ENCODE results near the gene TENM4.

Gene TENM4

GRCh38 chr11:78741741-78742140, 699.1 kb downstream of the TENM4 start (continued):
- TF ChIP-seq, protein P1, sequence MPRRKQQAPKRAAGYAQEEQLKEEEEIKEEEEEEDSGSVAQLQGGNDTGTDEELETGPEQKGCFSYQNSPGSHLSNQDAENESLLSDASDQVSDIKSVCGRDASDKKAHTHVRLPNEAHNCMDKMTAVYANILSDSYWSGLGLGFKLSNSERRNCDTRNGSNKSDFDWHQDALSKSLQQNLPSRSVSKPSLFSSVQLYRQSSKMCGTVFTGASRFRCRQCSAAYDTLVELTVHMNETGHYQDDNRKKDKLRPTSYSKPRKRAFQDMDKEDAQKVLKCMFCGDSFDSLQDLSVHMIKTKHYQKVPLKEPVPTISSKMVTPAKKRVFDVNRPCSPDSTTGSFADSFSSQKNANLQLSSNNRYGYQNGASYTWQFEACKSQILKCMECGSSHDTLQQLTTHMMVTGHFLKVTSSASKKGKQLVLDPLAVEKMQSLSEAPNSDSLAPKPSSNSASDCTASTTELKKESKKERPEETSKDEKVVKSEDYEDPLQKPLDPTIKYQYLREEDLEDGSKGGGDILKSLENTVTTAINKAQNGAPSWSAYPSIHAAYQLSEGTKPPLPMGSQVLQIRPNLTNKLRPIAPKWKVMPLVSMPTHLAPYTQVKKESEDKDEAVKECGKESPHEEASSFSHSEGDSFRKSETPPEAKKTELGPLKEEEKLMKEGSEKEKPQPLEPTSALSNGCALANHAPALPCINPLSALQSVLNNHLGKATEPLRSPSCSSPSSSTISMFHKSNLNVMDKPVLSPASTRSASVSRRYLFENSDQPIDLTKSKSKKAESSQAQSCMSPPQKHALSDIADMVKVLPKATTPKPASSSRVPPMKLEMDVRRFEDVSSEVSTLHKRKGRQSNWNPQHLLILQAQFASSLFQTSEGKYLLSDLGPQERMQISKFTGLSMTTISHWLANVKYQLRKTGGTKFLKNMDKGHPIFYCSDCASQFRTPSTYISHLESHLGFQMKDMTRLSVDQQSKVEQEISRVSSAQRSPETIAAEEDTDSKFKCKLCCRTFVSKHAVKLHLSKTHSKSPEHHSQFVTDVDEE (CRISPR knock-in tag; IDR thresholded peaks at IDR 0.05) = no peak
- TF ChIP-seq POU6F1 (CRISPR knock-in tag; IDR thresholded peaks at IDR 0.05; ENCODE audit: borderline replicate concordance, low read depth) = no peak
- no peak for TF ChIP-seq ESRRG (CRISPR knock-in tag; IDR thresholded peaks at IDR 0.05)
- TF ChIP-seq RARB (CRISPR knock-in tag; IDR thresholded peaks at IDR 0.05) = no peak
- no peak for TF ChIP-seq SNAI2 (CRISPR knock-in tag; IDR thresholded peaks at IDR 0.05)
- TF ChIP-seq PPARA (CRISPR knock-in tag; IDR thresholded peaks at IDR 0.05; ENCODE audit: borderline replicate concordance) = no peak
- TF ChIP-seq TOX (CRISPR knock-in tag; IDR thresholded peaks at IDR 0.05; ENCODE audit: borderline replicate concordance) = no peak

DNA sequence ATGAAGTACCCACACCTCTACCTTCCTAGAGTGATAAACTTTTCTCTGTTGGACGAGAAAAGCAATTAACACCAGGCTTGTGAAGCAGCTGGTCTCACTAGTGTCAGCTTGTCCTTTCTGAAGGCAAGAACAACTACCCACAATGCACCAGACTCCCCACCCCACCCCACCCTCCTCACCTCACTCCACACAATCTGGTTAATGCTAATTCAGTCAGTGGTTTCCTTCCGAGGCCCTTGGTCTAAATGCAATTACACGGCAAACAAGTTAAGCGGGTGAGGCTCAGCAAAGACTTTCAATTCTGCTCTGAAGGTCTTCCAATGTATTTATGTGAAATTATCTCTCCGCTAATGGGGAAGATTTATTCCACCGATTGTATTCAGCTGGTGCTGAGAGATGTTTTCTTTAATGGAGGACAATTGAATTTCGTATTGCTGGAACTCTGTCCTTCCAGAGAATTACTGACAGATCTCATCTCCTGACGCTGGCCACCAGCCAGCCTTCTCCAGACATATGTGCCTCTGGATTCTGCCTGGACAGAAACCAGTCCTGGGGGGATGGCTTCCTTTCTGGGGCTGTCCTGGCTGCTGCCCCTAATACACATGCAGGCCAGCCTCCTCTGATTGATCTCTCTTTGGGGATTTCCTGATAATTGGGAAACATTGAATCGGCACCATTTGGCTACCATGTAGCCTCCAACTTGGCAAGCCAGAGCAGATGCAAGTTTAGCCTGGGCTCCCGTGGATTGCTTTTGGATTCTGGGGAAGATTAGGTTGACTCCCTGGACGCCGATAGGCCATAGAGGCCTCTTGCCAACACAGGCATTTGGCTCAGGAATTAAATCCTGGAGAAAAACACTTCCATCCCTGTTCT, 700.4 kb downstream of the TENM4 start:
- TF ChIP-seq, protein P1 (CRISPR knock-in tag; IDR thresholded peaks at IDR 0.05) = peak; percentile 98
- TF ChIP-seq CSDC2 (CRISPR knock-in tag; IDR thresholded peaks at IDR 0.05) (no peak), ZFP3 (CRISPR knock-in tag; IDR thresholded peaks at IDR 0.05) (peak; percentile 57; the same call in 1 of the 2 replicates), TCF4 (CRISPR knock-in tag; IDR thresholded peaks at IDR 0.05; ENCODE audit: borderline replicate concordance) (peak; percentile 94), PPARA (CRISPR knock-in tag; IDR thresholded peaks at IDR 0.05; ENCODE audit: borderline replicate concordance) (peak; percentile 54; the same call in 1 of the 2 replicates), ZFP30 (CRISPR knock-in tag; IDR thresholded peaks at IDR 0.05) (peak; percentile 30; the same call in 1 of the 2 replicates), ISL1 (CRISPR knock-in tag; IDR thresholded peaks at IDR 0.05) (peak; percentile 89), PATZ1 (CRISPR knock-in tag; IDR thresholded peaks at IDR 0.05; ENCODE audit: borderline replicate concordance) (no peak), GLIS3 (CRISPR knock-in tag; IDR thresholded peaks at IDR 0.05) (no peak), OSR1 (CRISPR knock-in tag; IDR thresholded peaks at IDR 0.05) (no peak), ZNF70 (CRISPR knock-in tag; IDR thresholded peaks at IDR 0.05) (peak; percentile 44), POU6F1 (CRISPR knock-in tag; IDR thresholded peaks at IDR 0.05; ENCODE audit: borderline replicate concordance, low read depth) (no peak), ZNF565 (CRISPR knock-in tag; conservative IDR thresholded peaks at IDR 0.05; ENCODE audit: low read depth) (peak; percentile 71; the same call in 1 of the 2 replicates), TOX (CRISPR knock-in tag; IDR thresholded peaks at IDR 0.05; ENCODE audit: borderline replicate concordance) (no peak), ZC3H10 (CRISPR knock-in tag; IDR thresholded peaks at IDR 0.05) (no peak), SNAI2 (CRISPR knock-in tag; IDR thresholded peaks at IDR 0.05) (peak; percentile 83), RARB (CRISPR knock-in tag; IDR thresholded peaks at IDR 0.05) (no peak), ARNTL (CRISPR knock-in tag; IDR thresholded peaks at IDR 0.05; ENCODE audit: borderline replicate concordance, low read depth) (peak; percentile 19; the same call in 1 of the 2 replicates), ZNF8 (CRISPR knock-in tag; IDR thresholded peaks at IDR 0.05) (peak; percentile 51; the same call in 1 of the 2 replicates), BACH2 (CRISPR knock-in tag; IDR thresholded peaks at IDR 0.05; ENCODE audit: borderline replicate concordance) (no peak), ESRRG (CRISPR knock-in tag; IDR thresholded peaks at IDR 0.05) (0 out of 2 replicates have a peak, but pooled peaks have one; percentile 12)
- TF ChIP-seq, protein P2, sequence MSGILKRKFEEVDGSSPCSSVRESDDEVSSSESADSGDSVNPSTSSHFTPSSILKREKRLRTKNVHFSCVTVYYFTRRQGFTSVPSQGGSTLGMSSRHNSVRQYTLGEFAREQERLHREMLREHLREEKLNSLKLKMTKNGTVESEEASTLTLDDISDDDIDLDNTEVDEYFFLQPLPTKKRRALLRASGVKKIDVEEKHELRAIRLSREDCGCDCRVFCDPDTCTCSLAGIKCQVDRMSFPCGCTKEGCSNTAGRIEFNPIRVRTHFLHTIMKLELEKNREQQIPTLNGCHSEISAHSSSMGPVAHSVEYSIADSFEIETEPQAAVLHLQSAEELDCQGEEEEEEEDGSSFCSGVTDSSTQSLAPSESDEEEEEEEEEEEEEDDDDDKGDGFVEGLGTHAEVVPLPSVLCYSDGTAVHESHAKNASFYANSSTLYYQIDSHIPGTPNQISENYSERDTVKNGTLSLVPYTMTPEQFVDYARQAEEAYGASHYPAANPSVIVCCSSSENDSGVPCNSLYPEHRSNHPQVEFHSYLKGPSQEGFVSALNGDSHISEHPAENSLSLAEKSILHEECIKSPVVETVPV (CRISPR knock-in tag; IDR thresholded peaks at IDR 0.05) = no peak
- TF ChIP-seq, protein P3, sequence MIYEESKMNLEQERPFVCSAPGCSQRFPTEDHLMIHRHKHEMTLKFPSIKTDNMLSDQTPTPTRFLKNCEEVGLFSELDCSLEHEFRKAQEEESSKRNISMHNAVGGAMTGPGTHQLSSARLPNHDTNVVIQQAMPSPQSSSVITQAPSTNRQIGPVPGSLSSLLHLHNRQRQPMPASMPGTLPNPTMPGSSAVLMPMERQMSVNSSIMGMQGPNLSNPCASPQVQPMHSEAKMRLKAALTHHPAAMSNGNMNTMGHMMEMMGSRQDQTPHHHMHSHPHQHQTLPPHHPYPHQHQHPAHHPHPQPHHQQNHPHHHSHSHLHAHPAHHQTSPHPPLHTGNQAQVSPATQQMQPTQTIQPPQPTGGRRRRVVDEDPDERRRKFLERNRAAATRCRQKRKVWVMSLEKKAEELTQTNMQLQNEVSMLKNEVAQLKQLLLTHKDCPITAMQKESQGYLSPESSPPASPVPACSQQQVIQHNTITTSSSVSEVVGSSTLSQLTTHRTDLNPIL (CRISPR knock-in tag; IDR thresholded peaks at IDR 0.05; ENCODE audit: low read depth) = peak; percentile 28; the same call in 1 of the 2 replicates
- peak; percentile 75 for ATAC-seq
